GM18507 (cell line): Measurements from ENCODE around the gene TP63.

Experiments used
- DNase-seq: peaks from one replicate; pipeline ENCODE4 v3.0.0; 2011; ENCODE audit warnings: low read depth; ENCODE audit not compliant: insufficient read length; ENCODE audit errors: extremely low spot score
- FAIRE-seq: peaks from 2 replicates; lab custom pipeline; 2011; peaks lifted over from hg19 to GRCh38; lab: Jason Lieb, UNC

The TP63 gene

DNA sequence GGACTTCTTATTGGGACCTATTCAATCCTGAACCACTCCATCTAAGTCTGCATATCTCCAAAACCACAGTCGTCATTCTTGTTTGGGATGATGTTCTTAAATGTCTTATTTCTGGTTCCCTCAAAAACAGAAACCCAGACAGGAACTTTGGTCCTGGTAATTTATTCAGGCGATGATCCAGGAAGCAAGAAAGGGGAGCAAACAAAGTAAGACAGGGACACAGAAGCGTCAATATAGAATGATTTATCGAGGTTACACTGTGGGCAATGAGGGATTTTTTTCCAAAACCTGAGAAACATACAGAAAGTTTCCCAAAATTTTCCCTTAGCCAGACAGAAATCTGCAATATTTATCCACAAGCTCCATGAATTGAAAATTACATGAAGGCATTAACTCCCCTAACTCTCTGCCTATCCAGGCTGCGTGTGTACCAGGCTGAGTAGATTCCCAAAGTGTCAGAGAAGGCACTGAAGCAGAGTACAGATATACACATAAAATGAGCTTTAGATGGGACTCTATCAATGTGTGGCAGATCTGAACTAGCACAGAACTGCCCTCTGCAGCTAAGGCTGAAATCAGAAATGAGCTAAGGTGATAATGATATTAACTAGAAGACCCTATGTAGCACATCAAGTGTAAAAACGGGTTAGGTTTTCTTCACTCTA, 43.2 kb downstream of the TP63 start:
- DNase-seq (no peak), FAIRE-seq (peak; percentile 45)

DNA sequence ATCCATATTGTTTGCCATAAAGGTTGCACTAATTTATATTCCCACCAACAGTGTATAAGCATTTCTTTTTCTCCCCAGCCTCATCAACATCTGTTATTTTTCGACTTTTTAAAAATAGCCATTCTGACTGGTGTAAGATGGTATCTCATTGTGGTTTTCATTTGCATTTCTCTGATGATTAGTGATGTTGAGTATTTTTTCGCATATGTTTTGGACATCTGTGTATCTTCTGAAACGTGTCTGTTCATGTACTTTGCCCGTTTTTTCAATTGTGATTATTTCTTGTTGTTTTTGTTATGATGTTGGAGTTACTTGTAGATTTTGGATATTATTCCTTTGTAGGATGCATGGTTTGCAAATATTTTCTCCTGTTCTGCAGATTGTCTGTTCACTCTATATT, 46.5 kb downstream of the TP63 start:
- FAIRE-seq: peak; percentile 21
- no peak for DNase-seq

DNA sequence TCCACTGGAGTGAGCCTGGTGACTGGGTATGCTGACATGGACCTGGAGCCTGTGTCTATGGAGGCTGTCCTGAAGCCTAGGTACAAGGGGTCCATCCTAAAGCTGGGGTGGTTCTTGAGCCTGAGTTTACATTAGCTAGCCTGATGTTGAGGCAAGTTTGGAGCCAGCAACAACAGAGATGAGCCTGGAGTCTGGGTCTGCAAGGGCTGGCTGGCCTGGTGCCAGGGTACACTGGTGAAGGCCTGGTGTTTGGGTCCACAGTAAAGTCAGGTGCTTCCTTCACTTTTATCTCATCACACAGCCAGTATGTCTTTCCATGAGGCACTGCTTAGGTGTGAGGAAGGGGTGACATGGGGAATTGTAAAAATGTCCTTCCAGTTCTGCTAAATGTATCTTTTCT, 49.5 kb downstream of the TP63 start:
- DNase-seq: no peak
- FAIRE-seq: no peak

DNA sequence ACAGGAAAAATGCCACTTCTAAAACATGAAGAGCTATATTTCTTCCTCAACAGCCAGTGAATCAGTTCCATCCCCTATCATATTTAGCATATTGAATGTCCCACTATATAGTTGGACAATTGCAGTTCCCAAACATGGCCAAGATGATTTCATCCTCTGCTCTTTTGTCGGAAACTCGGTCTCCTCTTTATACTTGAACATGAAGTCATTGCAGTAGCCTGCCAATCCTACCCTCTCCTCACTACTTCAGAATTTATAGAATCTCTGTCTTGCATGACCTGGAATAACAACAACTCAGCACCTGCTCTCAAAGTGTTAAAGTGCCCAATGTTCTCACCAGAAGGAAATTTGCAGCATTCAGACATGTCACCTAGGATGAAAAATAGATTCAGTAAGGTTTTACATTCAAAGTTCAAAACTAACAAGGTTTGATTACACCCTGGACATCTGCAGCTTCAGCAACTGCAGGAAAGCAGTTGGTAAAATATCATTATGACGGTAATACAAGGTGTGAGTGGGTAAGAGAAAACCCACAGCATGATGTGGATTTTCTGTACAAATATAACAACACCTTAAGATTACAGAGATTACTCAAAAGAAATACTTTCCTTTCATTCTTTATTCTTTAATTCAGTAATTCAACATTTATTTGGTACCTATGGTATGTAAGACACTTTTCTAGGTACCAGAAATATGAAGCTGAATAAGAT, 52.5 kb downstream of the TP63 start:
- no peak for FAIRE-seq

DNA sequence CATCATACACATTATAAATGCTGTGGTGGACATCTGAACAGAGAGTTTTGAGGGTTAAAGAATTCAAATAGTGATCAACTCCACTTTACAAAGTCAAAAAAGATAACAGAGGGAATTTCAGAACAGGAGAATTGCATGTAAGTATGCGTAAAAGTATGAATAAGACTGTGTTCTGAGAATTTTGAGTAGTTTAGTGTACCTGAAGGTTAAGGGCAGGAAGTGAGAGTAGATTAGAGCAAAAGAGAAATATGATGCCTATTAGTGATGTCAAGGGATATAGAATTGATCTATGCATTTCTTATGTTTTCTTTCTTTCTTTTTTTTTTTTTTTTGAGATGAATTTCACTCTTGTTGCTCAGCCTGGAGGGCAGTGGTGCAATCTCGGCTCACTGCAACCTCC, 53.1 kb downstream of the TP63 start:
- FAIRE-seq (no peak), DNase-seq (no peak)

More for the DNA sequence above, 52.5 kb downstream of the TP63 start:
- DNase-seq: no peak

DNA sequence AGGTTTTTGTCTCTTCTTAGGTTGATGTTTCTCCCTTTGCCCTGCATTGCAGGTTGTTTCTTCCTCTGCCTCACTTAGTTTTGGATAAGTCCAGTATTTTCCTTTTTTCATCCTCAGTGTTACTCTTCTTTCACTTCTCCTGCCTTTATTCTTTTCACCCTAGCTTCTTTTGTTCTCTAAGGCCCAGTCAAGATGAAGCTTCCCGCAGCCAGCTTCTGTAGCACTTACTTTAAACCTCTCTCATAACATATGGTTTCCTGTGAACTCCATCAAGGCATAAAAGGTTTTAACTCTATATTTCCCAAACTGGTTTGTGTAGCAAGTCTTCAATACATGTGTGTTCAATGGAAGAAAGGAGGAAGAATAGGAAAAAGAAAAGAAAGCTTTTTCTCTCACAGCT, 54.1 kb downstream of the TP63 start:
- FAIRE-seq: peak; percentile 38
- DNase-seq: no peak

DNA sequence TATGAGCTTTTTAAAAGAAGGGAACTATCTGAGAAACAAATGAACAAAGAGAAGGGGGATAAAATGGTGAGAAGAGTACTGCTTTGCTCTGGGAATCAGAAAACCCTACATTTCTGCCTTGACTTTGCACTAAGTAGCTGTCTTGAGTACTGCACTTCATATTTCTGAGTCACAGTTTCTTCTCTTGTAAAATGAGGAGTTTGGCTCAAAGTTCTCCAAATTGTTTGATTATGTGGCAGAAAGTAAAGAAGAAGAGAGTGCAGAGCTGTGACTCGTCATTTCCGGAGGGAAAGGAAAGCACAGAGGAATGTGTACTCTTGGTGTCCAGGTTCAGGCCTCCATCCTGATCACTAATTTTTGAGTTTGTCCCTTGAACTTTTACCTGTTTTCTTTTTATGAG, 54.7 kb downstream of the TP63 start:
- FAIRE-seq (no peak), DNase-seq (no peak)

DNA sequence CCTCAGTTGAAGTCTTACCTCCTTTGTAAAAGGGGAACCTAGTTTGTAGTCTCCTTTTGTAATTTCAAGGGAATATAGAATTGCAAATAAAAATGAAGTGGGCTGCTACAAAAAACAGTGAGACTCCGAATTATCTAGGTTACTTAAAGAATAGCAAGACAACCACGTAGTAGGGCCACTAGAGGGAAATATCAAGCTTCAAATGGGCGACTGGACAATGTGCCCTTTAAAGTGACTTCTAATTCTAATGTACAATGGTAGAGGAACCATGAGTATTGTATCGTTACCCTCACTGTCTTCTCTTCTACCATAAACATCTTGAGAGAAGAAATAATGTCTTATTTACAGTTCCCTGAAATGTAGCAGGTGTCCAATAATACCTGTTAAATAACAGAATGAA, 56.3 kb downstream of the TP63 start:
- FAIRE-seq (no peak), DNase-seq (no peak)

DNA sequence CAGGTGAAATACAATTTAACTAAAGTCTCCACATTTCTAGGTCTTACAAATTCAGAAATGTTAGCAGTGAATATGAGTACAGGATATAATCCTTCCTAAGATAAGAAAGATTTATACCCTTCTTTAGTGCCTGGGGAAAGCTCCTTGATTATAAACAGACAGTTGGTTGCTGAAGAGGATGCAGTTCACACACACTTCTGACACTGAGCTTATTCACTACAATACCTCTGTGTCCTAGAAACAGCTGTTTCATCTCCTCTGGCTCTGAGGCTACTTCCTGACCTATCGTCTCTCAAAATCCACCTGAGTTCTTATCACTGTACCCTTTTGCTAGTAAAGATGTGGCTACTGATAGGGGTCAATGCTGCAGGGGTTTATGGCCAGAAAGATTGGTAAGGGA, 57.1 kb downstream of the TP63 start:
- FAIRE-seq (peak; percentile 75), DNase-seq (no peak)

DNA sequence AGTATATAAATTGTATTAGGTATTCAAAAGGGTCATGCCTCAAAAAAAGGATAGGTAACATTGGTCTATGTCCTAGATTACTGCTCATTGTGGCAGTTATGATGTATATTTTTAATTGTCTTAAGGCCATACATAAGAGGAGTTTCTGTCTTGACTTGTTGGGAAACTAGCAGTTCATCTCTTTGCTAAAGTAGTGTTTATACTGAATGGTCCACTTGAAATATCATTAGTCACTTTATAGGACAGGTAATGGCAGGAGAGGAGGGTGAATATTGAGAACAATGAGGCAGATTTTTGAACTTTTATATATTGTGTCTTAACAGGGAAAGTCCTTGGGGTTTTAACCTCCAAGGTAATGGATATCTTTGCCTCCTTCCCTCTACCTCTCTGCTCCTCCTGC, 58.4 kb downstream of the TP63 start:
- no peak for DNase-seq
- no peak for FAIRE-seq

DNA sequence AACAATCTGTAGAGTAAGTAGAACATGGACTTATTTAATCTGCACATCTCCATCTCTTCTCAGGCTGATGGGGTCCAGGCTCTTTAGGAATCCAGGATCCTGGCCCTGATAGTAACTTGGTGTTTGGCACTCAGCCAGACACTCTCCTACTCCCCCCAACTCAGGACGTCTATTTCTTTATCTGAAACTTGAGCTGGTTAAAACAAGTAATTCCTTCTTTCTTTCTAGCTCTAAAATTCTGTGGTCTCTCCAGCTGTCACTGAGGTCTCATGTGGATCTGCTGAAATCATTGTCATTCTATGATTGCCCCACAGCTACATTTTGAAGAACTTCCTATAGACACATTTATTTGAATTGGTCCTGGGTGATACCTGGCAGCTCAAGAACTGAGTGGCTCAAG, 59.0 kb downstream of the TP63 start:
- DNase-seq (no peak), FAIRE-seq (no peak)

DNA sequence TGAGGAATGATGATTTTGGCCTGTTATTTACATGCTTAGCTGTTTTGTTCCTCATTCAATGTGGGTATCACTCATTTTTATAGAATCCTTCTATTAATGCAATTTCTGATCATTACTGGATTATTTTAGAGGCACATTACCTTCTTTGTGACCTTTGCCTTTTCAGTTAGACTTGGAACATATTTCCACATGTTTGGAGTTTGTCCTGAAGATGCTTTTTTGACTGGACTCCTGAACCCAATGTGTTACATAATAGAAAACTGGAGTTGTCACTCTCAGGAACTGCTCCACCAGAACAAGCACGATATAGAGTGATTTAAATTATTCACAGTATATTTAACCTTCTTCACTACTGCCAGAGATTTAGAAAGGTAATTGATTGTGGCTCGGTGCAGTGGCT, 59.5 kb downstream of the TP63 start:
- FAIRE-seq (no peak), DNase-seq (no peak)

DNA sequence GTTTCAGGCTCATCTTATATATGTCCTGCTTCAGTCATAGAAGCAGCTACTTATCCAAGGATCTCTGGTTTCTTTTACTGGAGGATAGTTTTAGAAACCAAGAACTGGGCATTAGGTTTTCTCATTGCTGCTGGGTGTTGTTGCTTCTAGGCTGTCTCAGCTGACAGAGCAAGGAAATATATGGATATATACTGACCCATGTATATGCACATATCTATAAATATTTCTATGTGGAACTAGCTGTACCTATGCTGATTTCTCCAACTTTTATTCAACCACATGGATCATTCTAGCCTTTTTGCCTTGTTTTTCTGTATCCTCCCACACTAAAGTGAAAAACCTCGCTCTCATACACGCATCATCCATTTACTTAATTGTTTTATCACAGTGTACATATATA, 64.2 kb downstream of the TP63 start:
- DNase-seq: no peak
- FAIRE-seq: no peak

DNA sequence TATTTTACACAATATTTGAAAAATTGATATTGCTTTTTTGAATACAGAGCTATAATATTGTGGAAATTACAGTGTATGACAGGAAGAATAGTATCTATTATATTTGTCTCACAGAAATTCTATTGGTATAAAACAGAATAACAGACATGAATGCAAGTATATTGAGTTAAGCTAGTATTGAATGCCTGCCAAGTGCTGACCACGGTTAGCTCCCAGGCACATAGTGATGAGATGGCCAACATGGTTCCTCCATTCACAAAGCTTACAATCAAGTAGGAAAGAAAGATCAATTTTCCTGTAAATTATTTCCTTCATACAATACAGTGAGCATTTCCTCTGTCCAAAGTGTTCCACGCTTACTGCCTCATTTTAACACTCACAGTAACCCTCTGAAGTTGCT, 67.6 kb downstream of the TP63 start:
- FAIRE-seq (no peak), DNase-seq (no peak)

DNA sequence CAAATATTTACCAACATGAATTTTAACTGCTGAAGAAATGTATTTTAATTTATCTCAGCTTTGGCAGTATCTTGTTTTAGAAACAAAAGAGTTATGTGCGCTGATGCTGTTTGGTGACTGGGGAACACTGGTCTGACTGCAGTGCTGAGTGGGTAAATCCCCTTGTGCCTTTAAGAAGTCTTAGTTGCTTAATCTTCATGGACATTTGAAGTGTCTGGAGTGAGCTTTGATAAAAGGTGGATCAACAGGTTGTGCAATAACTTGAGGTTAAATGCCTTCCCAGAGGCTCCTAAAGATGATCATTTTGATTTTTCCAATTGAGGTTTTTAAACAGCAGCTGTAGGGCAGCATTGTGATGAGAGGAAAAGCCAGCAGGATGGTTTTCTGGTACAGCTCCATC, 68.7 kb downstream of the TP63 start:
- no peak for DNase-seq
- FAIRE-seq: no peak

DNA sequence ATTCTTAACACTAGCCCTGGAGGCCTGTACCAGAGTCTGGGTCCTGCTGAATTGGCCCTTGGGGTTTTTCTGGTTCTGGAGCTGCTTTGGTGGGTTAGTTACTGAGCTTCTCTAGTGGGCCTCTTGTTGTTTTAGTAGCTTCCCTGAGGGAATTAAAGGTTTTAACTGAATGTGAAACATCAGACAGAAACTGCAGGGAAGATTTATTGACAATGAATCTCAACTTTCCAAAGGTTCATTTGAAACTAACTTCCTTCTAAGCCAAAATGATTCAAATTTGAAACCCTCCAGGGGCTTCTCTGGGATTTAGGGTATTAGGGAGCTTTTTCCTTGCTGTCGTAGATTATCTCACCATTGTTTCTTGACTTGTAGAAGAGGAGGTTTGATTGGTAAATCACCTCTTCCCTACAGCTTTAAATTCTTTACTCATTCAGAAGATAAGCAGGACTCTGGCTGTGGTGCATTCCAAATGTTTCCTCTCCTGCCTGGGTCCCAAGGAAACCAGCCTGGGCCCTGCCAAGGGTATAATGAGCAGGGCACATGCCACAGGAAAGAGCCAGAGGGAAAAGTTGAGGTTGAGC, 71.0 kb downstream of the TP63 start:
- FAIRE-seq: no peak
- no peak for DNase-seq

DNA sequence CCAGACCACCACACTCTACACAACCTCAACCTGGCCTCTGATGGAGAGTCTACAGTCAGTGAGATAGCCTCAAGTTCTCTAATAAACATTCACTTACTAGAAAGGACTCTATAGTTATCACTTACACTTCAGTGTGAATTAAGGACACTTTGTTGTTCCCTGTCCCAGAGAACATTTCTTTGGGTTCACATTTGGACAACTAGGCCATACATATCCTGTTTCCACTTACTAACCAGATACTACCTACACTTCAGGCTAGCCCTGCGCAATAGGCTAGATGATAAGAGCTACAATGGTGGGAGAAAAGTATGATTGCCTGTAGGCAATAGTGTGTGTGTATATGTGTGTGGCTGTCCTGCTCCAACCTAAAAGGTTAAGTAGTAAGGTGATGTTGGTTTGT, 72.7 kb downstream of the TP63 start:
- FAIRE-seq (no peak), DNase-seq (no peak)

DNA sequence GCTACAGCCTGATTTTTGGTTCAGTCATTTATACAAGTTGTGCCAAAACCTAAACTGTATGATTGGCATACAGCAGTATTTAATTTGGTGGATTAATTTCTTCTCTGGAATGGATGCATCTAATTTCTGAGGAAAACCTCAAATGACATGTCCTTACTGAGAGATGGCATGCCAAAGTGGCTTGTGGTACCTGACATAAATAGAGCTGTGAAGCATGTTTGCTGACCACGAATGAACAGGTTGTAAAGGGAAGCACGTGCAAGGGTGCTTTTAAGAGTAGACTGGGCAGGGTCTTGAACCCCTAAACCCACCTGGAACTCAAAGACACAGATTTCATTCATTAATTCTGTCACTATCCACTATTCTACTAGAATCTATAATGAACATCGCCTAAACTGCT, 77.2 kb downstream of the TP63 start:
- DNase-seq (no peak), FAIRE-seq (no peak)

DNA sequence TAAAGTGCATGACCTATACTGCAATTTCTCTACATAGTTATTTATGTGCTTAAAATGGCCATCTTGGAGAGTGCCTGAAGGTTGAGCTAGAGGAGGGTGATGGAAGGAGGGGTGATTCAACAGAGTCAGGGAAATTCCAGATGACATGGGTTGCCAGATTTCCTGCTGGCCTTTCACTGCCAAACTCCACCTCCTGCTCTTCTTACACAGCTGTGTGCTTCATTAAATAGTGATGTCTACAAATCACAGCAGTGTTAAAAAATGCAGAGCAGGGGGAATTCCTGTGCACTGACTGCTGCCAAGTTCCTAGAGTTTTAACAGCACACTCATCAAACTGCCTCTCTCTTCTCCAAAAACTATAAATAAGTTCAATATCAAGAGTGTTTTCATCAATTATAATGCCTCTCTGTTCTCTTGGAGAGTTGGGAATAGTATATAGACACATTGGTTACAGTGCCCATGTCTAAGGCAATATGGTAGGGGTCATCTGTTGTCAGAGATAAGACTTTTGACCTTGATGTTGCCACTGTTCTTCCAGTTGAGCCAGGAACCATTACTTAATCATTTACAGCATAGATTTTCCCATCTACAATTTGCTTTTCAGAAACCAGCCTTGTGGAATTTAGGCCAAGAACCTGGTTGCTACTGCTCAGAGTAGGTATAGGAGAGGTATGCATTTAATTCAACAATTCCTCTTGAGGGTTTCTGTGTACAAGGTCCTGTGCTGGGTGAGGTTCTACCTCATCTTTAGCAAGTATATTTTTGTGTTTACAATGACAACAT, 79.6 kb downstream of the TP63 start:
- DNase-seq (no peak), FAIRE-seq (peak; percentile 72)

DNA sequence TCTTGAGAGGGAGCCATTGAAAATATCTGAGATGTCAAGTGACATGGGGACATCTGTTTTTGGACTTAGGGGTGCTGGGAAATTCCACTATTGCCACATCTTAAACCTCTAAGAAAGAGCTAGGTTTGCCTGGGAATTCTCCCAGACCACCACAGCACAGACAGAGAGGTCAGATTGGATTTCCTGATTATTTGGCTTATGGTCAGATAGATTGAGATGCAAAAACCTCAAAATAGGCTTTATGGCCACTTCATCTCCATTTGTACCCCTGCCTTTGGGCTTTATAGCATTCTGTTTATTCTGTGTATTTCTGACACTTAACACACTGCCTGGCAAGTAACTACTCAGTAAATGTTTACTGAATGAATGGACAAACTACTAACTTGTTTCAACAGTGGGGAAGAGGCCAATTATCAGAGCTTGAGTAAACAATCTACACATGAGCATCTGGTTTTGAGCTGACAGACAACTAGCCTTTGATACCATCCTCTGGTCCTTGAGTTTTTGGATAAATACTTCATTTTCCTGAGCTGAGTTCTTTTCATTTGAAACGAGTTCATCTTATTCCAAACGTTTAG, 81.8 kb downstream of the TP63 start:
- FAIRE-seq (peak; percentile 26), DNase-seq (no peak)
